ENCODE results near the gene PRSS21.

DNA sequence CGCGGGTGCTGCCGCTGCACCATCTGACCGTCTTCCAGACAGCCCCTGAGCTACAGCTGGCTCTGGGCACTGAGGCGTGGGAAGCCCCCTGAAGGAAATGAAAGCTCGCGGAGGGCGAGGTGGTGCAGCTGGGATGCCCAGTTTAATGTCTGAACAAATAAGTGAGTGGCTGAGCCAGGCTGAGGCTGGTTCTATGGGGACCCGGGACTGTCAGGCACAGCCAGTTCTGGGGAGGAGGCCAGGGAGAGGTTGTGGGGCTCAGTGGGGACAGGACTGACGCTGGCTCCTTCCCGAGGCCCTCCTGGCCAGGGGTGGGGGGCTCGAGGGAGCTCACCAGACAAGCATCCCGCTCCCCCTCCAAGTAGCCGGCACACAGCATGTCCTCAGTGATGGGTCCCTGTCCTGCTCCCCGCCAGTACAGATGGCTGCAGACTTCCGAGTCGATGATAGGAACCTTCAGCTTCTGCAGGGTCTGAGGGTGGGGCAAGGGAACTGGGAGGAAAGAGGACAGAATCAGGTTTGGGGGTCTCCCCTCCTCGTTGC lies 36.6 kb downstream of the PRSS21 start:
- TF ChIP-seq, protein P1, sequence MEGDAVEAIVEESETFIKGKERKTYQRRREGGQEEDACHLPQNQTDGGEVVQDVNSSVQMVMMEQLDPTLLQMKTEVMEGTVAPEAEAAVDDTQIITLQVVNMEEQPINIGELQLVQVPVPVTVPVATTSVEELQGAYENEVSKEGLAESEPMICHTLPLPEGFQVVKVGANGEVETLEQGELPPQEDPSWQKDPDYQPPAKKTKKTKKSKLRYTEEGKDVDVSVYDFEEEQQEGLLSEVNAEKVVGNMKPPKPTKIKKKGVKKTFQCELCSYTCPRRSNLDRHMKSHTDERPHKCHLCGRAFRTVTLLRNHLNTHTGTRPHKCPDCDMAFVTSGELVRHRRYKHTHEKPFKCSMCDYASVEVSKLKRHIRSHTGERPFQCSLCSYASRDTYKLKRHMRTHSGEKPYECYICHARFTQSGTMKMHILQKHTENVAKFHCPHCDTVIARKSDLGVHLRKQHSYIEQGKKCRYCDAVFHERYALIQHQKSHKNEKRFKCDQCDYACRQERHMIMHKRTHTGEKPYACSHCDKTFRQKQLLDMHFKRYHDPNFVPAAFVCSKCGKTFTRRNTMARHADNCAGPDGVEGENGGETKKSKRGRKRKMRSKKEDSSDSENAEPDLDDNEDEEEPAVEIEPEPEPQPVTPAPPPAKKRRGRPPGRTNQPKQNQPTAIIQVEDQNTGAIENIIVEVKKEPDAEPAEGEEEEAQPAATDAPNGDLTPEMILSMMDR (IDR thresholded peaks at IDR 0.05 in 2 of 3, conservative IDR thresholded peaks at IDR 0.05 in 1 of 3; ENCODE audit: control insufficient read depth in 2 of 3, extremely low read depth in 1 of 3, insufficient read depth in 1 of 3, low read depth in 3 of 3, low read length in 3 of 3), result no peak
- TF ChIP-seq STAT1 (conservative IDR thresholded peaks at IDR 0.05), result no peak
- no peak for TF ChIP-seq KDM1A (IDR thresholded peaks at IDR 0.05; ENCODE audit: borderline replicate concordance)
- TF ChIP-seq DPF2 (IDR thresholded peaks at IDR 0.05), result no peak

All from GM12878 (cell line).